GM21390 (cell line): ENCODE measurements around the gene MAP3K15.
A peak's percentile ranks its signal among the peaks of the same experiment; 100 is the strongest.
"Not testable (repeated sequence)": the region's sequence is repeated elsewhere in the genome, so short reads cannot be mapped to it uniquely, and the experiment has no call there.

Experiments
- ATAC-seq: cut with Tn5 transposase; IDR thresholded peaks from one replicate; pipeline ENCODE4 v1.9.1; 2021; ENCODE audit not compliant: unreplicated experiment

The MAP3K15 gene

DNA sequence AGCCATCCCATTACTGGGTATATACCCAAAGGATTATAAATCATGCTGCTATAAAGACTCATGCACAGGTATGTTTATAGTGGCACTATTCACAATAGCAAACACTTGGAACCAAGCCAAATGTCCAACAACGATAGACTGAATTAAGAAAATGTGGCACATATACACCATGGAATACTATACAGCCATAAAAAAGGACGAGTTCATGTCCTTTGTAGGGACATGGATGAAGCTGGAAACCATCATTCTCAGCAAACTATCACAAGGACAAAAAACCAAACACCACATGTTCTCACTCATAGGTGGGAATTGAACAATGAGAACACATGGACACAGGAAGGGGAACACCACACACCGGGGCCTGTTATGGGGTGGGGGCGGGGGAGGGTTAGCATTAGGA, 92.6 kb downstream of the MAP3K15 start:
- ATAC-seq = not testable (repeated sequence)

DNA sequence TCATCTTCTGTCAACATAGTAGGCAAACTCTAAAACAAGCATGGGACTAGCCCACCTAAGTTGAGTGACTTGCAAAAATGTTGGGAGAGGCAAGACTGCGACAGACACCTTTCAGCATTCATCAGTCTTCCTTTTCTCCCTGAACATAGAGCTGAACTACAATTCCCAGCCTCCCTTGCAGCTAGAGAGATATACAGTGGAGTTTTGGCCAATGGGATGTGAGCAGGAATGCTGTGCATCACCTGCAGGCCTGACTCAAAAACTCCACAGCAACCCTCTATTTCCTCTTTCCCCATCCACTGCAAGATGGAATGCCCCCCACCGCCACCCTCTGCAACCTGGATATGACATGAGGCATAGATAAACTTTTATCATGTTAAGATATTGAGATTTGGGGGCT, 105.0 kb downstream of the MAP3K15 start:
- ATAC-seq = no peak

GRCh38 chrX:19403696-19404095, 111.6 kb downstream of the MAP3K15 start:
- no peak for ATAC-seq

DNA sequence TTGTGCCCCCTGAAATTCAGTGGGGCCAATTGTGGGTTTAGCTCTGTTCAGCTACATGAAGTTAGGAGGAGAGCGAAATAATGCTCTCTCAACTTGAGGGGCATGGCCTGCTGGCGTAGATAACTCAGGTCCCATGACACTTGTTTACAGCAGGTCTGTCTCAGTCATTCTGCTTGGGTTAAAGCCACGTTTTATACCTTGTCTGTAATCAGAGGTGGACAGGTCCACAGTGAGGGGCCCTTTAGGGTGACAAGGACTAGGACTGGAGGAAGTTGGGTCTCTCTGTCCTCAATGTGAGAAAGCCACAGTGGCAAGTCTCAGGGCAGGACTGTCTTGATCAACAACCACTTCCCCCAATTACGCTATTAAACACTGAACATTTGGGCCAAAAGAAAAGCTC, 122.6 kb downstream of the MAP3K15 start:
- no peak for ATAC-seq

DNA sequence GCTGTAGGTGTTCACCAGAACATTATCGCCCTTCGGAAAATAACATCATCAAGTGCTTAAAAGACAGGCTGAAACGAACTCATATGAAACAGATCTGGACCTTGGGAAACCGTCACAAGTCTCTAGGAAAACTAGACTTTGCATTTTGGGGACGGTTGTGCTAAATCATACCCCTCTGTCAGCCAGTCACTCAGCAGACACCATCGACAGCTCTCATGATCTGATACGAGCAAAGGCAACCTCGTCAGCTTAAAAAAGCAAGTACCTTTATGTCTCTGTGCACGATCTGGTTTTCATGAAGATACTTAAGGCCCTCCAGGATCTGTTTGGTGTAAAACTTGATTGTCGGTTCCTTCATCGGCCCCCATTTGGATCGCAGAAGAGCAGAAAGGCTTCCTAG, 123.2 kb downstream of the MAP3K15 start:
- ATAC-seq = no peak

- no peak for ATAC-seq
Measured at GRCh38 chrX:19389227-19389845, 126.0 kb downstream of the MAP3K15 start.

GRCh38 chrX:19388741-19389140, 126.6 kb downstream of the MAP3K15 start:
- no peak for ATAC-seq

DNA sequence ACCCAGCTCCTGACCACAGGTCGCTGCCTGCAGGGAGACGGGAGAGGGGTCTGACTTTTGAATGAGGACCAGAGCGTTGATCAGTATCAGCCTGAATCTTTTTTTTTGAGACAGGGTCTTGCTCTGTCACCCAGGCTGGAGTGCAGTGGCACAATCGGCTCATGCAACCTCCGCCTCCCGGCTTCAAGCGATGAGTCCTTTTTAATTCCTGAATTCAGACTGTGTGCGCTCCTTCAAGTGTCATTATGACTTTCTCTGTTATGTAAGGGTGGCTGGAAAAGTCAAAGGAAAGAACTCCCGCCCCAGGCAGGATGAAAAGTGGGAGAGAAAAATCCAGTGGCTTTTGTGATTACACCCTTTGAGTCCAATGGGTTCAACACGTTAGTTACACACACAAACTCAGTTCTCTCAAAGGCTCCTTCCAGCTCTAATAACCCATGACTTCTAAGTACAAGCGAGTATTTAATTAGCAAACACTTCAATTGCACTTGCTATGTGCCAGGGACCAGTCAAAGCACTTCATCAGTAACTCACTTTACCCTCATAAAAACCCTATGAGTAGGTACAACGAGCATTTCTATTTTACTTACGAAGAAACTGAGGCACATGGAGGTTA, 127.1 kb downstream of the MAP3K15 start:
- ATAC-seq = no peak

DNA sequence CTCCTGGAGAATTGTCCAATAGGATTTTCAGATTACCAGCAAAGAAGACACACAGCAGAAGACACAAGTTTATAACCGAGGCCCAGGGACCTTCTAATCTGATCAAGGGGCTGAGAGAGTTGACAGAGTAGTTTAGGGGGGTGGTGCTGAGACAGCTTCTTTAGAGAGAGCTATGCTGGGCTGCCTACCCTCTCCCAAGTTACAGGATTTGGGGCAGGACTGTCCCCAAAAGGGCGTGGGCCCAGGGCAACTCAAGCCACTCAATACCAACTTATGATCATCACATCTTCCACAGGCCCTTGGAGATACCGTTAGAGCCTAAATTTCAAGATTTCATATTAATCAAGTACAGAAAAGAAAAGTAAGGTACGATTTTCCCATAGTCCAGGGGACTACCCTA, 128.6 kb downstream of the MAP3K15 start:
- no peak for ATAC-seq

DNA sequence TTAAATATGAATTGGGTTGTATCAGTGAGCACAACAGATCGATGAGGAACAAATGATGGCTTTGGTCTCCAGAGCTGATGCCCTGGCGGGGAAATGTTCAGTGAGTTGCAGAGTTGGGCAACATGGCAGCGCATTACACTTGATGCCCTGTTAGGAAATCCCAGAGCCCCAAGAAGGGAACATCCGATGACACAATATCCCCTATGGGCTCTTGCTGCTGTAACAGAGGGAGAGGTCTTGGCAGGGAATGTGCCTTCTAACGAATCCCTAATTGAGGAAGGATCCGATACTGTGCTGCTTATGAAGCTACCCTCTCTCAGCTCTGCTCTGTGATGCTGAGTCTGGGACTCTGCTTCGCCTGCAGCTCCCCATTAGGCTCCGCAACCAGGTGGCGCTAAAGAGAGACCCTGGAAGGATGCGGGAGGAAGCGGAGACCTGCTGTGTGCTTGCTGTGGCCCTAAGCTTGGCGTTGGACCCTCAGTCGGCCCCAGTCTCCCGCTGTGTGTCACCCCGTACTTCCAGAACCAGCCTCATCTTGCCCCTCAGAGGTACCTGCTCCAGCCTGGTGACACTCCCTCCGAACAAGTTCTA, 132.7 kb downstream of the MAP3K15 start:
- ATAC-seq = peak; percentile 79

DNA sequence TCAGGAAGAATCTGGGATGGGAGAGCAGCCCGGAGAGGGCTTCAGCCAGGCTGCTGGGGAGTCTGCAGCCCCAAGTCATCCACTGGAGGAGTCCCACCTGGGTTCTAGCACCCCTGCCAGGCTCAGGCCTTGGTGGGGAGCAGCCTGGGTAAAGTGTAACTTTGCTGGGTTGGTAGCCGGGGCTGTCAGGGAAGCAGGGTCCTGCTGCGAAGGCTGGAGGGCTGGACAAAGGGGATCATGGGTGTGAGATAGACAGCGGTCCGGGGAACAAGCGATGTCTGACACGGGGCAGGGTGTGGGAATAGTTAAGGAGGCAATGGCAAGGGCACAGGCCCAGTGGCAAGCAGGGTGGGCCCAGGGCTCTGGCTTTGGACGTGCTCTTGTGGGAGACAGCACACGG, 134.0 kb downstream of the MAP3K15 start:
- ATAC-seq = no peak

GRCh38 chrX:19377799-19378198, 137.5 kb downstream of the MAP3K15 start:
- ATAC-seq = no peak

GRCh38 chrX:19375546-19375945, 139.8 kb downstream of the MAP3K15 start:
- ATAC-seq = no peak

DNA sequence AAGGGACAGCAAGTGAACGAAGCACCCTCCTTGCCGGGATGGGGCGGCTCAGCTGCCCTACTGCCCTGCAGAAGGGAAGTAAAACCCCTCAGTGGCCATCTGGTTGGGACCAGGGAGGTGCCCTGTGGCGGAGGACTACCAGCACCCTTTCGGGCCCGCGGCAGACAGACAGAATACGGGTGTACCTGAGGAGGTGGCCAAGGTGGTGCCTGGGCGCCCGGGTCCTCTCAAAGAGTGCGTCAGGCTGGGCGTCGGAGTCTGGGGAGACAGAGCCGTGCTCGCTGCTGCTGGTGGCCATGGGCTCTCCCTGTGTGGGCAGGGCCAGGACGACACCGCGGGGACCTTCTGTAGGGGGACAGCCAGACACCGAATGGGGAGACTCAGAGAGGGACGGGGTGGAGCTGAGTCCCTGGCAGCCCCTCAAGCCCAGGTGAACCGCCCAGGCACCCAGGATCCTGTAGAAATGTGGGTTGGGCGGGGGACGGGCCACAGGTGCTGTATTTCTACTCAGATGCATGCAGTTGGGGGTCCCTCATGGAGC, 141.9 kb downstream of the MAP3K15 start:
- no peak for ATAC-seq

- peak; percentile 34 for ATAC-seq
Measured at GRCh38 chrX:19372547-19373331, 142.6 kb downstream of the MAP3K15 start.

- ATAC-seq = peak; percentile 70
Measured at GRCh38 chrX:19372170-19372546, 143.2 kb downstream of the MAP3K15 start.

GRCh38 chrX:19370061-19370460, 145.2 kb downstream of the MAP3K15 start:
- ATAC-seq = no peak

DNA sequence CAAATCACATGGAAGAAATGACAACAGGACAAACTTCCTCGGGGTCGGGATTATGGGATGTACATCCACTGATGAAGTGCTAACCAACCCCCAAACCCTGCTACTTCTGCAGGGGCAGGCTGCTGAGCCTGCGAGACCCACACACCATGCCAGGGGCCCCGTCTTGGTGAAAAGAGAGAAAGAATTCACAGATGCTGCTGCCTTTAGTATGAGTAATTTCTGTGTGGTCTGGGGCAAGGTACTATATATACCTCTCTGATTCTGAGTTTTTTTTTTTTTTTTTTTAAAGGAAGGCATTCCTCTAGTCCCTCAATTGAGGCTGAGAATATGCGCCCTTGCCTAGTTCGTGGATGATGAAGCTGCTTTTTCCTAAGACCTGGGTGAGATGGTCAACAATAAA, 146.7 kb downstream of the MAP3K15 start:
- no peak for ATAC-seq

DNA sequence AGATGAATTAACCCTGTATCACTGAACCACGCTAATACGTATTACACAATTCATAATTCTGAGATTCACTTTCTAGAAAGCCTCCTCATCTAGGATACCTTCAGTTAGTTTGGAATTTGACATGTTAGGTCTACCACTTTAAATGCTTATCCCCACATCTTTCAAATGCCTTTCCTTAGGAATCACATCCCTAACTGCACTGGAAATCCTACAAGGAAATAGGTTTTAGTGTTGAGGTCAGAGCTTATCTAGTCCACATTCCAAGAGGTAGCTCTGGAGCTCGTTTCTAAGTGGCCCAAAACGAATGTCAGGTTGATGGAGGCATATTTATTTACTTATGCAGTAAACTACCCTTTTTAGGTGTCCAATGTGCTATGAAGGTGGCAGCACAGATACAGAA, 153.6 kb downstream of the MAP3K15 start:
- ATAC-seq = no peak

- ATAC-seq = no peak
Measured at GRCh38 chrX:19360903-19361302, 154.4 kb downstream of the MAP3K15 start.

DNA sequence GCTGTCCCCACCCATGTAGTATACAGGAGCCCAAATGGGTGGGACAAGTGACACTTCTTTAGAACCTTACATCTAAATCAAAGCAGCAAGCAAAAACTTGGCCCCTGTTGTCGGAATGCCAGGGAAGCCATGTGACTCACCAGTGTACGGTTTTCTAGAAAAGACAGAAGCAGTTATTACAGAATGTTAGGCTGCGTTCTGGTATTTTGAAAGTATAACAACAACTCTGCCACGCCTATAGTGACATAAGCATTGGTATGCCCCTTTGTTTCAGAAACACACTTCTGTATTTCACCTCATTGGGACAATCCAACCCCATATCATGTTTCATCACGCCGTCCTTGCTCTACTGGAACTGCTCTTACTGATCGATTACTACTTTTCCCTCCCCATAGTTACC, 156.8 kb downstream of the MAP3K15 start:
- no peak for ATAC-seq

DNA sequence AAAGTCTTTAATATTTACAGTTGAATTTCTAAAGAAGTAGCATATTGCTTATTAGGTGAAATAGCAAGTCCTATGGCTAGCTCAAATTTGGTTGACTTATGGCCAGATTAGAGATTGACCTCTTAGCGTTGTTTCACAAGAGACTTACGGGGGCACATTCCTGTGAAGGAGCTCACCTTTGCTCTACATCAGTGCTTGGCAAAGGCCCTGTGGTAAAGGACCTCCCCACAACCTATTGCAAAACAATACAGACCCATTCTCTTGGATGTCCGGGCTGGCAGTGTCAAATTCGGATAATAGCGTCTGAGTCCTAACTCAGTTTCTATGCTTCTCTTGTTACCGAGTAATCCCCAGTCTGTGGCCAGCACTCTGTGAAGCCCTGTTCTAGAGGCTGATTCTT, 160.7 kb downstream of the MAP3K15 start:
- ATAC-seq = no peak
